H7 (cell line): ENCODE measurements around the gene MSH4. TPM values are rescaled to one million over a fixed set of nuclear protein-coding genes. Genes with fewer than 3 reads are reported as not detected.
"Not testable (repeated sequence)": the region's sequence is repeated elsewhere in the genome, so short reads cannot be mapped to it uniquely, and the experiment has no call there.

ENCODE experiments used
- DNase-seq: peaks from one replicate; pipeline ENCODE4 v3.0.0; 2012
- H3K27me3 ChIP-seq: 2 replicates; pipeline ENCODE4 v1.6.0; 2011; ENCODE audit warnings: mild to moderate bottlenecking, low read length; ENCODE audit not compliant: control insufficient read depth, insufficient read depth
- H3K36me3 ChIP-seq: replicated peaks from 2 replicates; pipeline ENCODE4 v1.5.1; 2011; ENCODE audit warnings: low read length; ENCODE audit not compliant: control insufficient read depth, insufficient read depth
- H3K4me3 ChIP-seq: 2 replicates; pipeline ENCODE4 v1.5.1; 2011; ENCODE audit warnings: low read depth, mild to moderate bottlenecking, control low read depth, low read length, moderate library complexity; ENCODE audit not compliant: insufficient read depth
- total RNA-seq: library from RNA; depleted of rRNA; stranded (reverse); fragments of >200 nt; shearing (Covaris generic); gene quantifications from 2 replicates; pipeline ENCODE4 v1.2.3, GENCODE V29; 2014; rRNA removed

Gene MSH4
- 0.11 and 0.24 TPM in 2 replicates for total RNA-seq

DNA sequence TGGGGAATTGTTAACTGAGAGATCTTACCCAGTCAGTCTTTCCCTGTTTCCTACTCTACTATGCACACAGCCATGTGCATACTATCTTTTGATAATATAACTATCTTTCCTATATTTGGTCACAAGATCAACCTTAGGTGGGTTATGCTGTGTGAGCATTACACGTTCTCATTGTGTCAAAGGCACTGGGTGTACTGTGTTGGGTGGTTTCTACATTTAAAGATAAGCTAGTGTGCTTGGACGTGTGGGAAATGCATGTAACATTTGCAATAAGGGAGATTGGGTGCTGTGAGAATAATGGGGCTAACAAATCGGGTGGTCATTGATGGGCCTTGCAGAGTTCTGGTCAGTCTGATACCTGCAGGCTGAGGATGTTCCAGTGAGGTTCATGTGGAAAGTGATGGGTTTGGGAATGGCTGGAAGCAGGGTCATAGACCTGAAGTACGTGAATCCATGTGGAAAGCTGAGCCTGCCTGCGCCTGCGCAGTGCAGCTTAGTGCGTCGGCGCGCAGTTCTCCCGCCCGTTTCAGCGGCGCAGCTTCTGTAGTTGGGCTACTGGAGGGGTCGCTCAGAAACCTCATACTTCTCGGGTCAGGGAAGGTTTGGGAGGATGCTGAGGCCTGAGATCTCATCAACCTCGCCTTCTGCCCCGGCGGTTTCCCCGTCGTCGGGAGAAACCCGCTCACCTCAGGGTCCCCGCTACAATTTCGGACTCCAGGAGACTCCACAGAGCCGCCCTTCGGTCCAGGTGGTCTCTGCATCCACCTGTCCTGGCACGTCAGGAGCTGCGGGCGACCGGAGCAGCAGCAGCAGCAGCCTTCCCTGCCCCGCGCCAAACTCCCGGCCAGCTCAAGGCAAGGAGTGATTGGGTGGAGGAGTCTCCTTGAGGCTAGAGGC is at the start of gene MSH4:
Gene MSH4 (plus strand): TSS at position 507 of the 897 bp plus-strand sequence. CDS start 104 bp downstream, at position 611.
- peak; percentile 34 for DNase-seq

DNA sequence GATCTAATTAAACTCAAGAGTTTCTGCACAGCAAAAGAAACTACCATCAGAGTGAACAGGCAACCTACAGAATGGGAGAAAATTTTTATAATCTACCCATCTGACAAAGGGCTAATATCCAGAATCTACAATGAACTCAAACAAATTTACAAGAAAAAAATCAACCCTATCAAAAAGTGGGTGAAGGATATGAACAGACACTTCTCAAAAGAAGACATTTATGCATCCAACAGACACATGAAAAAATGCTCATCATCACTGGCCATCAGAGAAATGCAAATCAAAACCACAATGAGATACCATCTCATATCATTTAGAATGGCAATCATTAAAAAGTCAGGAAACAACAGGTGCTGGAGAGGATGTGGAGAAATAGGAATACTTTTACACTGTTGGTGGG is 39.5 kb upstream of the MSH4 start:
- H3K4me3 ChIP-seq, H3K27me3 ChIP-seq, DNase-seq: not testable (repeated sequence)
- H3K36me3 ChIP-seq, result peaks cover 12% of the 10 kb centered on the region

More for the DNA sequence above, at the start of gene MSH4:
- Histone ChIP-seq H3K27me3 (no peaks in the 10 kb centered on the region), H3K36me3 (peaks cover 31% of the 10 kb centered on the region), H3K4me3 (no peak within 1 kb of the TSS)

DNA sequence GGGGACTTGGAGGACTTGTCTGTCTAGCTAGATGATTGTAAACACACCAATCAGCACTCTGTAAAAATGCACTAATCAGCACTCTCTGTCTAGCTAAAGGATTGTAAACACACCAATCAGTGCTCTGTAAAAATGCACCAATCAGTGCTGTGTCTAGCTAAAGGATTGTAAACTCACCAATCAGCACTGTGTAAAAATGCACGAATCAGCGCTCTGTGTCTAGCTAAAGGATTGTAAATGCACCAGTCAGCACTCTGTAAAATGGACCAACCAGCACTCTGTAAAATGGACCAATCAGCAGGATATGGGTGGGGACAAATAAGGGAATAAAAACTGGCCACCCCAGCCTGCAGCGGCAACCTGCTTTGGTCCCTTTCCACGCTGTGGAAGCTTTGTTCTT is 38.1 kb upstream of the MSH4 start:
- DNase-seq, H3K4me3 ChIP-seq, H3K36me3 ChIP-seq, H3K27me3 ChIP-seq: not testable (repeated sequence)

DNA sequence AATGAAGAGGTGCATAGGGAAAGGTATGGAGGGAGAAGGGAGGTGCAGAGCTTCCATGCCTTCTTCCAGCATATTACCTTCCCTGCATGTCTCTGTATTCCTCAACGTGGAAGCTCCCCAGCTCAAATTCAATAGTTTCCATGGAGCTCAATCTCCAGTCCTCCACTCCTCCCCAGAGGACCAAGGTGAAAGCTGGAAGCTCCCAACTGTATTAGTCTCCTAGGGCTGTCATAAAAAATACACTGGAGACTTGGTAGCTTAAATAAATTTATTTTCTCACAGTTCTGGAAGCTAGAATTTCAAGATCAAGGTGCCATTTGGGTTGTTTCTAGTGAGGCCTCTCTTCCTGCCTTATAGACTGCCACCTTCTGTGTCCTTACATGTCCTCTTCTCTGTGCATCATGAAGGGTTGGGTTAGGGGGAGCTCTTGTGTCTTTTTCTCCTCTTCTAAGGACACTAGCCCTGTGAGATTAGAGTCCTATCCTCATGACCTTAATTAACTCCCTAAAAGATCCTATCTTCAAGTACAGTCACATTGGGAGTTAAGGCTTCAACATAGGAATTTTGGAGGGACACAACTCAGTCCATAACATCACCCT is 32.5 kb upstream of the MSH4 start:
- H3K4me3 ChIP-seq, result no peak overlapping the region
- DNase-seq, result no peak
- H3K36me3 ChIP-seq, result no peaks in the 10 kb centered on the region; the same call in 1 of the 2 replicates
- H3K27me3 ChIP-seq, result no peaks in the 10 kb centered on the region

DNA sequence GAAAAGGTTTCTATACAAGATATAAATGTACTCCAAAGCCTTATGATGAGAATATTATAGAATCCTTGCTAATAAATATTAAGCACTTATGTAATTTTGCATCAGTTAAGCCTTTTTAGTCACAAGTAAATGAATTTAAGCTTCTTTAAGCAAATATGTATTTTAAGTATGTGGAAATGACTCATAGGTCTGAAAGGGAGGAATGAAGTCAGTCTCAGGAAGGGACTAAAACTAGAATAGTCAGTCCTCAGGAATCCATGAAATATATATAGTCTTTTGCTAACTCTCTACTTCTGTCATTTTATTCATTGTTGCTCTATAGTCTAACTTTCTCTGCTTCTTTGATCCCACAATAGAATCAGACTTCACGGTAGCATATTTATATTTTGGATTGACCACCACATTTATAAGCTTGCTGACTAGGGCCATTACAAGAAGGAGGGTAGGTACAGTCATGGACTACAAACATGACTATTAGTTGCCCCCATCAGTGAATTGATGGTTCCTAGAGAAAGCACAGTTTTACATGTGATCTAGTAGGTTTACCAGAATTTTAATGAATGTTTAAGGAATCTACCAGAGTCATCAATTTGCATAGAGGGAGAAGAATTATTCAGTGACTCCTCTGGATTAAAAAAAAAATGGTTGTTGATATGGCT is 30.9 kb upstream of the MSH4 start:
- DNase-seq, result no peak
- H3K4me3 ChIP-seq, result no peak overlapping the region
- no peaks in the 10 kb centered on the region for H3K27me3 ChIP-seq
- no peaks in the 10 kb centered on the region; the same call in 1 of the 2 replicates for H3K36me3 ChIP-seq

DNA sequence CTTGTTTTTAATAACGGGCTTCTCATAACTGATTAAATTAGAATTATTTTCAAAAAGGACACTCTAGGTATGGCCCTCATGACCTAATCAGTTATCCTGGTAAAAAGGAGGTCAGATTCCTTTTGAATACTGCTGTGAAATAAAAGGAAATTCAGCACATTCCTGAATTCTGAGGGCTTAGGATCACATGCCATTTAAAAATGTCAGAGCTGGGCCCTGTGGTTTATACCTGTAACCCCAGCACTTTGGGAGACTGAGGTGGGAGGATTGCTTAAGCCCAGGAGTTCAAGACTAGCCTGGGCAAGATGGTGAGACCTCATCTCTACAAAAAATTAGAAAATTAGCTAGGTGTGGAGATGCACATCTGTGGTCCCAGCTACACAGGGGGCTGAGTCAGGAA is 28.7 kb upstream of the MSH4 start:
- Histone ChIP-seq H3K4me3 (no peak overlapping the region), H3K27me3 (no peaks in the 10 kb centered on the region), H3K36me3 (no peaks in the 10 kb centered on the region)
- no peak for DNase-seq

DNA sequence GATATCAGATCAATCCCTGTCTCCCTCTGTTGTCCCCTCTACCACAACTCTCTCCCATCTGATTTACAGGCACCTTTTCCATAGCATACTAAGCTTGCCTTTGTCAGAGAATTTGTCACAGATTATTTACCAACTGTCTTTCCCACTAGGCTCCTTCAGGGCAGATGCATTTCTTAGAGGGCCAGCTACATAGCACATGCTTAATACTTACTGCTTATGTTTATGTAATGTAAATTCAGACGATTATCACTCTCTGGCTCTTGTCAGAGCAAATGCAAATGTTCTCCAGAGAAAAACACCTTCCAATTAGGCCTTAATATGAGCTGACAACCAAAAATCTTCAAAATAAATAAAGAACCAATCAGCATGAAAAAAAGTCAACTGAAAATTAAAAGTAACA is 25.9 kb upstream of the MSH4 start:
- no peak overlapping the region for H3K4me3 ChIP-seq

DNA sequence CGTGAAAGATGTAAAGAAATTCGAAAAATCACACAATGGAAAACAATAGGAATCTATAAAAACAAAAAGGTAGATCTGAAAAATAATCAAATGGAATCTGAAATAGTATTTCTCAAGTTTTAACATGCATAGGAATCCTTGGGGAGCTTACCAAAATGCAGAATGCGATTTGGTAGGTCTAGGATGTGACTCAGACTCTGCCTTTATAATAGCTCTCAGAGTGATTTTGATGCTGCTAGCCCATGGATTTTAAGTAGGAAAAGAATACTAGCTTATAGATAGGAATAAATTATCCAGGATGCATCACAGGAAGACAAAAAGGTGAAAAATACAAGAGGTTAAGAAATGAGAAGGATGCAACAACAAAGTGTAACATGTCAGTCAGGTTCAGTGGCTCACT is 24.7 kb upstream of the MSH4 start:
- no peak for DNase-seq
- Histone ChIP-seq H3K36me3 (no peaks in the 10 kb centered on the region), H3K27me3 (no peaks in the 10 kb centered on the region), H3K4me3 (no peak overlapping the region)

More for the DNA sequence above, 25.9 kb upstream of the MSH4 start:
- Histone ChIP-seq H3K36me3 (no peaks in the 10 kb centered on the region), H3K27me3 (no peaks in the 10 kb centered on the region)
- DNase-seq, result no peak

DNA sequence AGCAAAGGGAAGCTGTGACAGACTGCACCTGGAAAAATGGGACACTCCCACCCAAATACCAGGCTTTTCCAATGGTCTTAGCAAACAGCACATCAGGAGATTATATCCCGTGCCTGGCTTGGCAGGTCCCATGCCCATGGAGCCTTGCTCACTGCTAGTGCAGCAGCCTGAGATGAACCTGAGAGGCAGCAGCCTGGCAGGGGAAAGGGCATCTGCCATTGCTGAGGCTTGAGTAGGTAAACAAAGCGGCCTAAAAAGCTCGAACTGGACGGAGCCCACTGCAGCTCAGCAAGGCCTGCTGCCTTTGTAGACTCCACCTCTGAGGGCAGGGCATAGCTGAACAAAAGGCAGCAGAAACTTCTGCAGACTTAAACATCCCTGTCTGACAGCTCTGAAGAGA is 18.9 kb upstream of the MSH4 start:
- not testable (repeated sequence) for DNase-seq, H3K27me3 ChIP-seq

DNA sequence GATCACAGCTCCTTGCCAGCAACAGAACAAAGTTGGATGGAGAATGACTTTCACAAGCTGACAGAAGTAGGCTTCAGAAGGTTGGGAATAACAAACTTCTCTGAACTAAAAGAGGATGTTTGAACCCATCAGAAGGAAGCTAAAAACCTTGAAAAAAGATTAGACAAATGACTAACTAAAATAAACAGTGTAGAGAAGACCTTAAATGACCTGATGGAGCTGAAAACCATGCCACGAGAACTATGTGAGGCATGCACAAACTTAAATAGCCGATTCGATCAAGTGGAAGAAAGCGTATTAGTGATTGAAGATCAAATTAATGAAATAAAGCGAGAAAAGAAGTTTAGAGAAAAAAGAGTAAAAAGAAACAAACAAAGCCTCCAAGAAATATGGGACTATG is 18.0 kb upstream of the MSH4 start:
- H3K4me3 ChIP-seq, H3K36me3 ChIP-seq, DNase-seq, H3K27me3 ChIP-seq: not testable (repeated sequence)

More for the DNA sequence above, 18.9 kb upstream of the MSH4 start:
- H3K36me3 ChIP-seq, H3K4me3 ChIP-seq: not testable (repeated sequence)

DNA sequence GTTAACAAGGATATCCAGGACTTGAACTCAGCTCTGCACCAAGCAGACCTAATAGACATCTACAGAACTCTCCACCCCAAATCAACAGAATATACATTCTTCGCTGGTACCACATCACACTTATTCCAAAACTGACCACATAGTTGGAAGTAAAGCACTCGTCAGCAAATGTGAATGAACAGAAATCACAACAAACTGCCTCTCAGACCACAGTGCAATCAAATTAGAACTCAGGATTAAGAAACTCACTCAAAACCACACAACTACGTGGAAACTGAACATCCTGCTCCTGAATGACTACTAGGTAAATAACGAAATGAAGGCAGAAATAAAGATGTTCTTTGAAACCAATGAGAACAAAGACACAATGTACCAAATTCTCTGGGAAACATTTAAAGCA is 16.5 kb upstream of the MSH4 start:
- not testable (repeated sequence) for H3K4me3 ChIP-seq, H3K27me3 ChIP-seq, H3K36me3 ChIP-seq, DNase-seq

DNA sequence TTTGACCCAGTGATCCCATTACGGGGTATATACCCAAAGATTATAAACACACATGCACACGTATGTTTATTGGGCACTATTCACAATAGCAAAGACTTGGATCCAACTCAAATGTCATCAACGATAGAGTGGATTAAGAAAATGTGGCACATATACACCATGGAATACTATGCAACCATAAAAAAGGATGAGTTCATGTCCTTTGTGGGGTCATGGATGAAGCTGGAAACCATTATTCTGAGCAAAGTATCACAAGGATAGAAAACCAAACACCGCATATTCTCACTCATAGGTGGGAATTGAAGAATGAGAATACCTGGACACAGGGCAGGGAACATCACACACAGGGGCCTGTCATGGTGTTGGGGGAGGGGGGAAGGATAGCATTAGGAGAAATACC is 12.8 kb upstream of the MSH4 start:
- not testable (repeated sequence) for H3K4me3 ChIP-seq, H3K27me3 ChIP-seq, H3K36me3 ChIP-seq, DNase-seq

DNA sequence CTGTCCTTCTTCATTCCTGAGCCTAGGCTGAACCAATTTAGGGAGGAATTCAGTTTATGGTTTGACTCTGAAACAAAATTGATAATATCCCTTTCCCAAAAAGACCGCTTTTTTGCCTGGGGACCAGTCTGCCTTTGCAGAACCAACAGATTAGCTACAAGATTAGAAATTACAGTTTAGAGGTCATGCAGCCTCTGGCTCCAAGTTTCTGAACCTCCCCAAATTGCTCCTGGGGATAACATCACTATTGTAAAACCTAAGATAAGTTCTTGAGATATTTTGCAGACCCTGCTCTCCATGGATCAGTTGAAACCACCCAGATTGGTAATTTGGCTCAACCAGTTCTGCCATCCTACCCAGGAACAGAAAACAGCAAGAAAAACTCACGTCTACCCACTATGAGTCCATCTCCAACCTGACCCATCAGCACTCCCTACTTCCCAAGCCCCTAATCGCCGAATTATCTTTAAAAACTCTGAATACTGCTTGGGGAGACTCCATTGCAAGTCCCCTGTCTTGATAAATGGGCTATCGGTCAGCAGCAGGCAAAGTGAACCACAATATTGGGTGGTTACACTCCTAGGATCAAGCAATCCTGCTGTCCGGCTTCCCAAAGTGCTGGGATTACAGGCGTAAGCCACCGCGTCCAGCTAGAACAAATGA is 11.2 kb upstream of the MSH4 start:
- no peak for DNase-seq
- peaks cover 14% of the 10 kb centered on the region for H3K36me3 ChIP-seq
- H3K27me3 ChIP-seq, result no peaks in the 10 kb centered on the region
- peak overlapping the region; percentile 76 for H3K4me3 ChIP-seq
